HepG2 (cell line): ENCODE data around the gene ZC3H18. TPM values are rescaled to one million over a fixed set of nuclear protein-coding genes. Genes with fewer than 3 reads are reported as not detected.

Experiments
- AHDC1 ChIP-seq: sonication (generic); formaldehyde crosslinking; IDR thresholded peaks from 2 replicates; pipeline ENCODE4 v1.5.1; 2020; ENCODE audit warnings: mild to moderate bottlenecking, missing genetic modification reagents, borderline replicate concordance
- CCAR2 ChIP-seq: fragments of 200-400 bp; formaldehyde crosslinking; optimal IDR thresholded peaks from 2 replicates; pipeline ENCODE3; 2018; ENCODE audit warnings: low read depth, mild to moderate bottlenecking, low read length, moderate library complexity
- DNMT3B ChIP-seq: conservative IDR thresholded peaks from 2 replicates; pipeline ENCODE4 v1.6.1; 2016; ENCODE audit warnings: missing biosample characterization, control low read depth
- E2F5 ChIP-seq: sonication (generic); formaldehyde crosslinking; conservative IDR thresholded peaks from 2 replicates; pipeline ENCODE4 v1.4.0; 2020; ENCODE audit warnings: missing genetic modification reagents
- ELF1 ChIP-seq: sonication (generic); formaldehyde crosslinking; IDR thresholded peaks from 2 replicates; pipeline ENCODE4 v1.4.0; 2020; ENCODE audit warnings: missing genetic modification reagents
- FUBP1 ChIP-seq: sonication (generic); formaldehyde crosslinking; IDR thresholded peaks from 2 replicates; pipeline ENCODE4 v1.5.1; 2020; ENCODE audit warnings: missing genetic modification reagents, mild to moderate bottlenecking, borderline replicate concordance
- HMGXB3 ChIP-seq: sonication (generic); formaldehyde crosslinking; IDR thresholded peaks from 2 replicates; pipeline ENCODE4 v1.4.0; 2020; ENCODE audit warnings: missing genetic modification reagents, borderline replicate concordance
- HNF4G ChIP-seq, 2 experiments: sonication (generic) in 1 of 2; formaldehyde crosslinking in 1 of 2; IDR thresholded peaks; 2 replicates each; pipeline versions ENCODE4 v1.4.0 to v1.6.1; 2011 to 2020; ENCODE audit warnings: borderline replicate concordance in 2 of 2, low read depth in 2 of 2, mild to moderate bottlenecking in 2 of 2, low read length in 1 of 2, missing genetic modification reagents in 1 of 2, moderate library complexity in 1 of 2
- MIXL1 ChIP-seq: IDR thresholded peaks from 2 replicates; pipeline ENCODE4 v1.6.1; 2016
- NONO ChIP-seq, 2 experiments: fragments of 450-650 bp in 1 of 2; sonication (generic) in 1 of 2; formaldehyde crosslinking in 1 of 2; IDR thresholded peaks in 1 of 2; conservative IDR thresholded peaks in 1 of 2; 2 replicates each; pipeline versions ENCODE4 v1.6.1 to v1.8.0; 2017 to 2022; ENCODE audit warnings: mild to moderate bottlenecking in 1 of 2, missing genetic modification reagents in 1 of 2, moderate library complexity in 1 of 2
- RFXANK ChIP-seq: IDR thresholded peaks from 2 replicates; pipeline ENCODE4 v1.6.1; 2016
- ZBTB21 ChIP-seq: sonication (generic); formaldehyde crosslinking; IDR thresholded peaks from 2 replicates; pipeline ENCODE4 v1.4.0; 2020; ENCODE audit warnings: missing genetic modification reagents
- ZNF704 ChIP-seq: sonication (generic); formaldehyde crosslinking; IDR thresholded peaks from 2 replicates; pipeline ENCODE4 v1.8.1; 2023; ENCODE audit warnings: mild to moderate bottlenecking, inconsistent platforms, moderate library complexity, missing genetic modification reagents, borderline replicate concordance
- ZSCAN29 ChIP-seq: sonication (generic); formaldehyde crosslinking; conservative IDR thresholded peaks from 2 replicates; pipeline ENCODE4 v1.4.0; 2020; ENCODE audit warnings: mild to moderate bottlenecking, missing genetic modification reagents
- polyA plus RNA-seq, 8 experiments: library from polyadenylated mRNA; depleted of rRNA in 3 of 8; stranded (reverse) in 7 of 8; unstranded in 1 of 8; fragments of >200 nt; fragmentation: Illumina TruSeq in 4 of 8; extraction: Trizol in 4 of 8; gene quantifications; 2 replicates each; pipeline versions ENCODE4 v1.2.1 to v1.2.3, GENCODE V29; 2011 to 2016; ENCODE audit warnings: low read depth in 4 of 8, missing spikeins in 1 of 8, mixed read lengths in 1 of 8; ENCODE audit not compliant: insufficient read depth in 1 of 8
- total RNA-seq, 5 experiments: library from RNA; depleted of rRNA; stranded (reverse); fragments of >200 nt; fragmentation: Illumina TruSeq; extraction: Trizol; gene quantifications; 2 replicates each; pipeline ENCODE4 v1.2.3, GENCODE V29; 2016; ENCODE audit warnings: low read depth in 1 of 5

The ZC3H18 gene
- total and polyA plus RNA-seq, 2 of the 13 experiments (the other 11 are each of a cell fraction or from before 2014, with no cell fraction given) = 11.2 to 27.4 TPM

GRCh38 chr16:88650749-88651275, 80.6 kb downstream of the ZC3H18 start, which contains the start of gene CYBA (continued):
- no peak for TF ChIP-seq AHDC1 (CRISPR knock-in tag)
- no peak for TF ChIP-seq ZSCAN29
- TF ChIP-seq ZNF704 = no peak
- TF ChIP-seq CCAR2 = no peak
- TF ChIP-seq NONO (IDR thresholded peaks at IDR 0.05) = no peak
- TF ChIP-seq NONO (CRISPR knock-in tag; conservative IDR thresholded peaks at IDR 0.05) = no peak; the same call in 1 of the 2 replicates
- peak; percentile 44 for TF ChIP-seq HMGXB3
- TF ChIP-seq FUBP1 (CRISPR knock-in tag) = no peak
- TF ChIP-seq E2F5 (CRISPR knock-in tag) = no peak
- TF ChIP-seq ZBTB21 (CRISPR knock-in tag) = no peak
- no peak for TF ChIP-seq RFXANK (CRISPR knock-in tag)
- no peak for TF ChIP-seq DNMT3B
- TF ChIP-seq ELF1 (CRISPR knock-in tag) = no peak
- TF ChIP-seq MIXL1 = 0 out of 2 replicates have a peak, but pooled peaks have one; percentile 43
- no peak for TF ChIP-seq HNF4G (IDR thresholded peaks at IDR 0.05; ENCODE audit: borderline replicate concordance, low read depth, low read length)
- no peak for TF ChIP-seq HNF4G (CRISPR knock-in tag; IDR thresholded peaks at IDR 0.05; ENCODE audit: borderline replicate concordance, low read depth)
